Osteoblast (primary cell): ENCODE measurements around the gene HEXIM1. TPM values are rescaled to one million over a fixed set of nuclear protein-coding genes. Genes with fewer than 3 reads are reported as not detected.

Experiments used
- DNase-seq: peaks from one replicate; pipeline ENCODE4 v3.0.0; 2011; ENCODE audit warnings: low spot score, mixed read lengths; ENCODE audit not compliant: insufficient read length; ENCODE audit errors: missing footprints
- H2AFZ ChIP-seq: 2 replicates; pipeline ENCODE4 v1.6.0; 2011; ENCODE audit warnings: mild to moderate bottlenecking, low read length
- H3K27ac ChIP-seq: 2 replicates; pipeline ENCODE4 v1.5.1; 2011; ENCODE audit warnings: mild to moderate bottlenecking, low read depth, low read length, moderate library complexity
- H3K27me3 ChIP-seq: 2 replicates; pipeline ENCODE4 v1.6.0; 2012; ENCODE audit warnings: mild to moderate bottlenecking, control low read depth, inconsistent platforms, low read length, moderate library complexity; ENCODE audit not compliant: insufficient read depth
- H3K36me3 ChIP-seq: 2 replicates; pipeline ENCODE4 v1.5.1; 2011; ENCODE audit warnings: mild to moderate bottlenecking, low read length, control low read depth, moderate library complexity; ENCODE audit not compliant: insufficient read depth
- H3K4me1 ChIP-seq: 2 replicates; pipeline ENCODE4 v1.5.1; 2011; ENCODE audit warnings: mild to moderate bottlenecking, low read length, control low read depth, moderate library complexity; ENCODE audit not compliant: insufficient read depth
- H3K4me2 ChIP-seq: 2 replicates; pipeline ENCODE4 v1.6.0; 2011; ENCODE audit warnings: mild to moderate bottlenecking, low read length; ENCODE audit not compliant: insufficient read depth
- H3K4me3 ChIP-seq: fragments of 200-600 bp; sonication (generic); 3 replicates; pipeline ENCODE4 v1.5.1; 2012; ENCODE audit warnings: mild to moderate bottlenecking, low read length, inconsistent platforms; ENCODE audit not compliant: insufficient read depth
- H3K79me2 ChIP-seq: 2 replicates; pipeline ENCODE4 v1.6.0; 2012; ENCODE audit warnings: mild to moderate bottlenecking, low read length, control low read depth, inconsistent platforms; ENCODE audit not compliant: insufficient read depth
- H3K9me3 ChIP-seq: 2 replicates; pipeline ENCODE4 v1.5.1; 2011; ENCODE audit warnings: low read depth, low read length, control low read depth
- H4K20me1 ChIP-seq: 2 replicates; pipeline ENCODE4 v1.6.0; 2012; ENCODE audit warnings: mild to moderate bottlenecking, low read length, control low read depth; ENCODE audit not compliant: insufficient read depth
- CTCF ChIP-seq: IDR thresholded peaks from 2 replicates; pipeline ENCODE4 v1.5.1; 2011; ENCODE audit warnings: mild to moderate bottlenecking, low read depth, low read length, moderate library complexity; ENCODE audit errors: extremely low read depth
- total RNA-seq: library from RNA; depleted of rRNA; stranded (reverse); fragments of >200 nt; gene quantifications from 2 replicates; pipeline ENCODE4 v1.2.3, GENCODE V29; 2012

The HEXIM1 gene
- total RNA-seq, 1 donor: 10.9 TPM

DNA sequence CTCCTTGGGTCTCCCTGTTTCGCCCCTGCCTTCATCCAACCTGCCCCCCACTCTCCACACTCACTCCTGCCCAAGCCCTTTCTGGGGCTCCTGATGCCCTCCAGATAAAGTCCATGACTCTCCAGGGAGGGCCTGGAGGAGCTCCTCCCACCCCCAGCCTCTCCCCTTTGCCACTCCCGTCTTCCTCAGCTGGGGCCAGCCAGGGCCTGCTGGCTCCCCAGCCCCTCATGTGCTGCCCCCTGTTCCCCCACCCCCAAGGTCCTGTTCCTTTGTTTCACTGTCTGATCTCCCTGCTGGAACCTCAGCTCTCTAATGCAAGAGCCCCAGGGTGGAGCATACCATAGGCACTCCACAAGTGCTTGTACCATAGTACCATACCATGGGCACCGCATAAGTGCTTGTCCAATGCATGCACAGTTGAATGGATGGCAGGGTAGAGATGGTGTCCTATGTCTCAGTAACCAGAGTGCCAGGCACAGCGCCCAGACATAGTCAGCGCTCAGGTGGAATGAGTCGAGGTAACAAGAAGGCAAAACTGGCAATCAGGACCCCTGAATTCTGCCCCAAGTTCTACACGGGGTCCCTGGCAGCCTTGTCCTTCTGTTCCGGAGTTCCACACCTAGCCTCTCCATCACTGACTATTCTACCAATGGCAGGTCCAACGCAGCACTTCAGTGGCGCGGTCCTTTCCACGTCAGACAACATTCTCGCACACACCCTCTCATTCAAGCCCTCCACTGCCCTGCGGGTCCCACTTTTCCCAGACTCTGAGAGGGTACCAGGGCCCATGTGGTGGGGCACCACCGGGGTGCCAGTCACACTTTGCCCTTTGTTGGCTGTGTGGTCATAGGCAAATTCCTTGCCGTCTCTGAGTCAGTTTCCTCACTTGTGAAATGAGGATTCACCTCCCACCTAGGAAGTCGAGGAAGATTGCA, 17.3 kb upstream of the HEXIM1 start:
- Histone ChIP-seq H3K9me3 (no peaks in the 10 kb centered on the region), H3K27me3 (no peaks in the 10 kb centered on the region), H3K36me3 (no peaks in the 10 kb centered on the region), H3K4me3 (peak overlapping the region; percentile 93), H3K4me2 (peak overlapping the region; percentile 87), H3K27ac (no peak overlapping the region), H3K4me1 (peaks cover 26% of the 10 kb centered on the region), H4K20me1 (no peaks in the 10 kb centered on the region), H3K79me2 (peaks cover 24% of the 10 kb centered on the region), H2AFZ (no peak overlapping the region)
- no peak for TF ChIP-seq CTCF
- DNase-seq: peak; percentile 53

GRCh38 chr17:45131616-45132319, 16.5 kb upstream of the HEXIM1 start:
- no peaks in the 10 kb centered on the region for H4K20me1 ChIP-seq
- H3K4me3 ChIP-seq: peak overlapping the region; percentile 93
- no peaks in the 10 kb centered on the region for H3K9me3 ChIP-seq
- no peak overlapping the region for H3K27ac ChIP-seq
- H3K4me1 ChIP-seq: peaks cover 33% of the 10 kb centered on the region
- H3K27me3 ChIP-seq: no peaks in the 10 kb centered on the region
- peak; percentile 92 for DNase-seq
- H3K79me2 ChIP-seq: peaks cover 24% of the 10 kb centered on the region
- TF ChIP-seq CTCF: peak; percentile 73
- peak overlapping the region; percentile 58 for H2AFZ ChIP-seq
- peak overlapping the region; percentile 87 for H3K4me2 ChIP-seq
- no peaks in the 10 kb centered on the region for H3K36me3 ChIP-seq

DNA sequence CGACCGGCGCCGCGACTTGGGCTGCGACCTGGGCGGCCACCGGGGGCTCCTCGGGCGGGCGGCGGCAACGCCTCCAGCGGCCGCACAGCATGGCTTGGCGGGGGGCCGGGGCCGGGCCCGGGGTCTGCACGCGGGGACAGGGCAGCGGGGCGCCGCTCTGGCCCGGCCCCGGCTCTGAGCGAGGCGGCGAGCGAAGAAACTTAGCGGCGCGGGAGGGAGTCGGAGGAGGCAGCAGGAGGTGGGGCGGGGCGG, 16.0 kb upstream of the HEXIM1 start, which contains the start of gene PLCD3:
Gene PLCD3, minus strand, starts transcription at position 196 of the 252 bp plus-strand sequence. Its CDS starts 105 bp downstream, at position 91.
- Histone ChIP-seq H4K20me1 (no peaks in the 10 kb centered on the region), H2AFZ (peak within 1 kb of the TSS; percentile 95), H3K4me1 (peaks cover 33% of the 10 kb centered on the region), H3K9me3 (no peaks in the 10 kb centered on the region), H3K27ac (peak within 1 kb of the TSS; percentile 83), H3K4me2 (peak within 1 kb of the TSS; percentile 100), H3K79me2 (peaks cover 19% of the 10 kb centered on the region), H3K4me3 (peak within 1 kb of the TSS; percentile 93), H3K27me3 (no peaks in the 10 kb centered on the region), H3K36me3 (no peaks in the 10 kb centered on the region)
- TF ChIP-seq CTCF: no peak
- no peak for DNase-seq
